Effector memory CD4-positive, alpha-beta T cell (primary cell): ENCODE data around the gene OTUD3.
A peak's percentile ranks its signal among the peaks of the same experiment; 100 is the strongest.

Experiments
- DNase-seq, 3 donors: peaks; one replicate each; pipeline ENCODE4 v3.0.0-alpha.2; 2020
- H3K27ac ChIP-seq: 2 replicates; pipeline ENCODE4 v1.7.0; 2013; ENCODE audit warnings: mild to moderate bottlenecking, low read length, moderate library complexity; ENCODE audit not compliant: insufficient read depth, poor library complexity, severe bottlenecking
- H3K27me3 ChIP-seq: replicated peaks from 2 replicates; pipeline ENCODE4 v1.7.0; 2013; ENCODE audit warnings: mild to moderate bottlenecking, low read length; ENCODE audit not compliant: insufficient read depth, control insufficient read depth, poor library complexity, severe bottlenecking
- H3K36me3 ChIP-seq: 2 replicates; pipeline ENCODE4 v1.7.0; 2013; ENCODE audit warnings: mild to moderate bottlenecking, low read length, moderate library complexity; ENCODE audit not compliant: control insufficient read depth, insufficient read depth
- H3K4me1 ChIP-seq: 2 replicates; pipeline ENCODE4 v1.7.0; 2013; ENCODE audit warnings: low read length, mild to moderate bottlenecking; ENCODE audit not compliant: control insufficient read depth, insufficient read depth, poor library complexity, severe bottlenecking
- H3K4me3 ChIP-seq: 2 replicates; pipeline ENCODE4 v1.7.0; 2013; ENCODE audit warnings: low read length, low read depth, mild to moderate bottlenecking; ENCODE audit not compliant: insufficient read depth, poor library complexity, severe bottlenecking
- H3K9me3 ChIP-seq: 2 replicates; pipeline ENCODE4 v1.7.0; 2013; ENCODE audit warnings: mild to moderate bottlenecking, low read length, moderate library complexity; ENCODE audit not compliant: control insufficient read depth

Gene OTUD3

DNA sequence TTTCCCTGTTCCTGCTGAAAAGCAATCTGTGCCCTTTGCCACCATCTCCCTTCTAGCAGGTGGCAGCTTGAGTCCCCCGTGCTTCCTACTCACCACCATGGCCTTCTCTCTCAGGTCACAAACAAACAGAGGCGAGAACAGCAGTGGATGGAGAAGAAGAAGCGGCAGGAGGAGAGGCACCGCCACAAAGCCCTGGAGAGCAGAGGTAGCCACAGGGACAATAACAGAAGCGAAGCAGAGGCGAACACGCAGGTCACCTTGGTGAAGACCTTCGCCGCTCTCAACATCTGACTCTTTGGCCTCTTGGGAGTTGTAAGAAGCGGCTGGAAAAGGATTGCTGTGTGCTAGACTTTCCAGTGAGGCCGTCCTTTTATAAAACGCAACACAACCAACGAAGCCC is 25.3 kb downstream of the OTUD3 start:
- Histone ChIP-seq H3K27me3 (no peaks in the 10 kb centered on the region), H3K27ac (no peak overlapping the region), H3K36me3 (peaks cover 81% of the 10 kb centered on the region), H3K4me1 (no peaks in the 10 kb centered on the region), H3K4me3 (no peak overlapping the region), H3K9me3 (no peaks in the 10 kb centered on the region)
- no peak for DNase-seq

DNA sequence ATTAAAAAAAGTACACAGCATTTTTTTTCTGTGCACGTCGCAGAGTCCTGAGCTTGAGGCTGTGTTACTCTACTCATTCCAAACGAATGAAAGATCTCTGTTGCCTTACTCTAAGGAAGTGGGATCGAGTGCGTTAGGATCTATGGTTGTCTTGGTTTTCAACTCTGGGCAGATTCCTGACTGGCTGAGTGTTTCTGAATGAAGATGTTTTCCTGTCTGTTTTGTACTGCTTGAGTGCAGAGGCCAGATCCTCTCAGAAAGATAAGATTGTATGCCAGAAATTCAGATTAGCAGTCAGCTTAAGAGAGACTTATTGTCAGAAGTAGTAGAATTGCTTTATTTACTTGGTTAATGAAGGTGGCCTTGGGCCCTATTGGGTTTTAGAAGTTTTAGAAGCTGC is 27.2 kb downstream of the OTUD3 start:
- no peaks in the 10 kb centered on the region for H3K4me1 ChIP-seq

DNA sequence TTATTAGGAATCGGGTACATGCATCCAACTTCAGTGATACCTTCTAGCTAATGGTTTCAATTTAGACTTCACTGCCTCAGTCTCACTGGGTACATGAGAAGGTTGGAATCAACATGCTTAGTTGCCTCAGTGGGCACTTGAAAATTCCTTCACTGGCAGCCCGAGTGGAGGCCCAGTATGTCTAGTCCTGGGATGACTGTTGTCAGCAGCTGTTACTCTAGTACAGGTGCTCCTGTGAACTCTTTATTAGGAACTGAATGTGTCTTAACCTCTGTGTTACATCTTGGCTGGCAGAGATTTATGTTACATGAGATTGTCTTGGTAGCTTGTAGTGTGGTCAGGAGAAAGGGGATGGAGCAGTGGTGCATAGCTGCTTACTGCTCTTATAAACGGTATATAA is 27.8 kb downstream of the OTUD3 start:
- Histone ChIP-seq H3K4me1 (no peaks in the 10 kb centered on the region), H3K9me3 (no peaks in the 10 kb centered on the region), H3K27ac (no peak overlapping the region), H3K36me3 (peaks cover 73% of the 10 kb centered on the region), H3K4me3 (no peak overlapping the region), H3K27me3 (no peaks in the 10 kb centered on the region)
- DNase-seq = no peak

More for the DNA sequence above, 27.2 kb downstream of the OTUD3 start:
- DNase-seq = no peak
- Histone ChIP-seq H3K27me3 (no peaks in the 10 kb centered on the region), H3K4me3 (no peak overlapping the region), H3K27ac (no peak overlapping the region), H3K36me3 (peaks cover 77% of the 10 kb centered on the region), H3K9me3 (no peaks in the 10 kb centered on the region)

DNA sequence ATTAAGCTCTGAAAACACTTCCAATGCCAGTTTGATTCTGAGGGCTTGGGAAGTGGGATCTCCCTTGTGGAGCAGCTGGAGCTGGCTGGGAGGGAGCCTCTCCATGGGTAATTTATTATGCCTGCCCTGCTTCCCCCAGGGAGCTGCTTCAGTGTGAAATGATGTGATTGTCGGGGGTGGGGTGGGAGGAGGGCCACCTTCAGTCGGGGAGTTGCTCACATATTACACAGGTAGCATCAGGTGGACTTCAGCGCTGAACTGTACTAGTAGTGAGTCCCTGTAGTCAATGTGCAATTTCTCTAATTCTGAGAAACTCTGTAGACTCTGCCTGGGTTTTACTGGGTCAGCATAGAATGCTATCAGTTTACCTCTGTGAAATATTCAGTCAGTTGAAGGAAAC is 28.5 kb downstream of the OTUD3 start:
- Histone ChIP-seq H3K4me3 (no peak overlapping the region), H3K36me3 (peaks cover 67% of the 10 kb centered on the region), H3K27ac (no peak overlapping the region), H3K4me1 (no peaks in the 10 kb centered on the region), H3K27me3 (no peaks in the 10 kb centered on the region), H3K9me3 (no peaks in the 10 kb centered on the region)
- DNase-seq = no peak

DNA sequence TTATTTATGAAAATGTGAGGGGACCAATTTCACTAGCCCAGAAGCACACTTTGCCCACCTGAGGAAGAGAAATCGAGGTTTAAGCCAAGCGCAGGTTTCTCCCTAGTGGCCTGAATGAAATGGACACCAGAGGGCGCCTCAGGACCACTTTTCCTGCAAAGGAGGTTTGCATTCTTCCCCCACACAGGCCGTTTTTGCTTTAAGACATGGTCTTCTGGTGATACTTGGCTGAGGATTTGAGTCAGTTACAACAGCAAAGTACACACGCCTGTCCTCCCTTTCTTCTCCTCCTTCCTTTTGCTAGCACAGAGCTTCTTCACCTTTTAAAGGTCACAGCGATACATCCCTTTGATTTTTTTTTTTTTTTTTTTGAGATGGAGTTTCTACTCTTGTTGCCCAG is 35.9 kb downstream of the OTUD3 start:
- Histone ChIP-seq H3K27ac (no peak overlapping the region), H3K27me3 (no peaks in the 10 kb centered on the region), H3K9me3 (no peaks in the 10 kb centered on the region), H3K4me3 (no peak overlapping the region), H3K36me3 (peaks cover 12% of the 10 kb centered on the region), H3K4me1 (no peaks in the 10 kb centered on the region)
- DNase-seq = peak; percentile 50 to 70 (median 53)

DNA sequence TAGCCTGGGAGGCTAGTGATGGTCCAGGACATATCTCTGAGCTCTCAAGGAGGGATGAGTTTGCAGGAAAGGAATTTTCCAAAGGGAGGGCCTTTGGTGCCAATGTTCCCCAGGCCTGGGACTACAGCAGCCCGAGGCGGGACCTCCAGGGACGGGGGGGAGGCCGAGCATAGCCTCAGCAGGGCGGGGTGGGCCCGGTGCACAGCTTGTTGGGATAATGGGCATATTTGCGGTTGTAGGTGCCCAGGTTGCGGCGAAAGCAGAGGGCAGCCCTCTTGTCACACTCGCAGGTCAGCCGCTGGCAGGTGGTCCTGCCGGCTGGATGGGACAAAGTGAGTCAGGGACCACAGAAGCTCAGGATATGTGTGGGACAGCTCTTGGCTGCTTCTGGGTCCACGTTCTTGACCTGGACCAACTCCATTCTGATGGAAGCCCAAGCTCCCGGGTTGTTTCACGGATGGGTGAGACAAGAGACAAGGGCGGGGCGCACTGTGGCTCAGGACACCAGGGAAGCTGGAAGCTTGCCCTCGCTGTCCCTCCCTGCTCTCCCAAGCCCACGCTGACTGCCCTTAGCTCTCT is 38.0 kb downstream of the OTUD3 start:
- Histone ChIP-seq H3K4me3 (no peak overlapping the region), H3K4me1 (no peaks in the 10 kb centered on the region), H3K9me3 (no peaks in the 10 kb centered on the region), H3K27me3 (no peaks in the 10 kb centered on the region), H3K36me3 (no peaks in the 10 kb centered on the region), H3K27ac (no peak overlapping the region)
- DNase-seq = no peak

DNA sequence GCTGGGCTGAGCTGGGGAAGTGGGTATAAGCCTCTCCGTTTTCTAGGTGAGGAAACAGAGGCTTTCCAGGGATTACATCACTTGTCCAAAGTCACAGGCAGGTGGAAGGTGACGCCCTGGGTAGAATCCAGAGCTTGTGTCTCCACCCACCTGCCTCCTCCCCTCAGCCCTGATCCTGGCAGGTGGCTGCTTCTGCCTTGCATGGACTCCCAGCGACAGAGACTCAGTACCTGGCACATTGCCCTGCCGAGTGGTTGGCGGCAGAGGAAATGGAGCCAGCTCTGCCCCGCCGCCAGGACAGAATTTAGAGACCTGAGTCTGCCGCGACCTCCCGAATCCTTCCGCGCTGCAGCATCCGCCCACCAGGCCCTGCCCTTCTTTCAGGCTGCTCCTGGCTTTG is 39.1 kb downstream of the OTUD3 start:
- DNase-seq = no peak
- no peaks in the 10 kb centered on the region for H3K27me3 ChIP-seq

DNA sequence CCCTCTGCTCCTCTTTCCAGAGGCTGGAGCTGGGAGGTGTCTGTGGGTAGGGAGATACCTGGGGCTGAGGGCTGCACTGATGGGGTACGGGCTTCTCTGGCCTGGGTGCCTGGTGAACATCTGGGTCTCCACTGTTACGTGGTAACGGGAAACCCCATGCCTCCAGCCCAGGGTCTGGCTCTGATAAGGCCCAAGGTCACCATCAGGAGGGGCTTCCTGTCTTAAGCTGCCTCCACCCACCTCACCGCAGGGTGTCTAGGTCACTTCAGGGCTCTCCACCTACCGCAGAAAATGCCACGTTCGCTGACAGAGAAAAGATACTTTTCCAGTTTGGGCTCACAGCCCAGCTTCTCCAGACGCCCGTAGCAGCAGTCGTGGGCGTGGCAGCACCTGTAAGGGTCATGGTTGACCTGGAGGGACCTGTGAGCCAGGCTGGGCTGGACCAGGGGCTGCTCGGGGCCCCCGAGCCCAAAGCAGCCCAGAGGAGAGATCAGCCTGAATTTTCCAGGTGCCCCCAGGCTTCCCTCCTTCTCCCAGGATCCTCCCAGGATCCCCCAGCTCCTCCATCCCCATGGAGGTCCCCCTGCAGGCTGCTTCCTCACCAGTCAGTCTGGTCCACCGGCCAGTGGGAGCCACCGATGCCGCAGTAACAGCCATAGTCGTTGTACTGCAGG is 40.0 kb downstream of the OTUD3 start:
- Histone ChIP-seq H3K4me3 (no peak overlapping the region), H3K4me1 (no peaks in the 10 kb centered on the region), H3K9me3 (no peaks in the 10 kb centered on the region), H3K27ac (no peak overlapping the region), H3K36me3 (no peaks in the 10 kb centered on the region), H3K27me3 (no peaks in the 10 kb centered on the region)
- DNase-seq = no peak

More for the DNA sequence above, 39.1 kb downstream of the OTUD3 start:
- Histone ChIP-seq H3K4me1 (no peaks in the 10 kb centered on the region), H3K4me3 (no peak overlapping the region), H3K9me3 (no peaks in the 10 kb centered on the region), H3K36me3 (no peaks in the 10 kb centered on the region), H3K27ac (no peak overlapping the region)

DNA sequence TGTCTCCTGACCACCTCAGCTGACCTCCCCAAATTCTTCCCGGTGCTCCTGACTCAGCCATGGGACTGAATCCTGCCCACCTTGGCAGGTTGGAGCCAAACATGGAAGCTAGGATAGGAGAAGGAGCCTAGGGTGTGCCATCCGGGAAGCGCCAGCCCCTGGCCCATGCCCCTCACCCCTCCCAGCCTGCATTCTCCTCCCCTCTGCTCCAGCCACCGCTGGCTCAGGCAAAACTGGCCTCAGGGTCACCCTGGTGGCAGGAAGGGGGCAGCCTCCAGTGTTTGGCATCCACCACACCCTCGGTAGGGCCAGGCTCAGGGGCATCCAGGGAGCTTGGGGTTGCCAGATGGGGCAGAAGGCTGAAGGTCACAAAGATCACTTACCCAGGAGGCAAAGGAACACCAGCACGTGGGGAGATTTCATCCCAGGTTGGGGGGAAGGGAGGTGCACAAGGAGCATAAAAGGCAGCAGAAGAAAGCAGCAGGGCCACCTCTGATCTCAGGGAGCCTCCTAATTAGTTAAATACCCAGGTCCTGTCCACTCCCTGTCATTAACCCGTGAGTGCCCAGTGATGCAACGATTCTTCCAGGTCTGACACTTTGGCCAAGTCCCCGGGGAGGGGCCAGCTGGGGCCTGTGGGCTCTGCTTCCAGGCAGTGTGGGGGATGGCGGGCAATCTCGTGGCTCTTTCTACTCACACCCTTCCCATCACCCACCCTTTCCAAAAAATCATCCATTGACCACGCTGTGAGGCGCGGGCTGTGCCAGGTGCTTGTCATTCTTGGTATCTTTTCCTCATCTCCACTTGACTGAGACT is 41.1 kb downstream of the OTUD3 start, which contains the start of gene PLA2G2E:
Gene PLA2G2E (minus strand): TSS at position 481 of the 816 bp plus-strand sequence. CDS start 58 bp downstream, at position 423.
- H3K9me3 ChIP-seq = no peaks in the 10 kb centered on the region
- no peak within 1 kb of the TSS for H3K4me3 ChIP-seq
- no peaks in the 10 kb centered on the region for H3K36me3 ChIP-seq
- H3K27ac ChIP-seq = no peak within 1 kb of the TSS
- no peak for DNase-seq
- no peaks in the 10 kb centered on the region for H3K4me1 ChIP-seq
- no peaks in the 10 kb centered on the region for H3K27me3 ChIP-seq

DNA sequence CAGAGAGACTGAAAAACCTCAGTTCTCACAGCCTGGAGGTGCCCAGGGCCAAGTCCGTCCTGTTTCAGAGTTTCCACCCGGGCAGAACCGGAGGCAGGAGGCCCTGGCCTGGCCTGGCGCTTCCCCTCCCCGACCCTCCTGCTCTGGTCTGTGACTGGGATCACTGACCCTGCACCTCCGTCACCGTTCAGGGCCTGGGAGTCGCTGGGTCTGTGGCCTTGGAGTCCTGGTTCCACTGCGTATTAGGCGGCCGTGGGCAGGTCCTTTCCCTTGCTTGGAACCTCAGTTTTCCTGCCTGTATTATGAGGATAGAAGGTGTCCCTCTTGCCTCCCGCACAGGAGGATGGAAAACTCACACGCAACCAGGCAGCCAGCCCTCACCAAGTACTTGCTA is 41.8 kb downstream of the OTUD3 start:
- Histone ChIP-seq H3K27ac (no peak overlapping the region), H3K36me3 (no peaks in the 10 kb centered on the region), H3K9me3 (no peaks in the 10 kb centered on the region), H3K4me1 (no peaks in the 10 kb centered on the region), H3K27me3 (no peaks in the 10 kb centered on the region), H3K4me3 (no peak overlapping the region)
- DNase-seq = no peak
